ENCODE data around the gene ASB6.

DNA sequence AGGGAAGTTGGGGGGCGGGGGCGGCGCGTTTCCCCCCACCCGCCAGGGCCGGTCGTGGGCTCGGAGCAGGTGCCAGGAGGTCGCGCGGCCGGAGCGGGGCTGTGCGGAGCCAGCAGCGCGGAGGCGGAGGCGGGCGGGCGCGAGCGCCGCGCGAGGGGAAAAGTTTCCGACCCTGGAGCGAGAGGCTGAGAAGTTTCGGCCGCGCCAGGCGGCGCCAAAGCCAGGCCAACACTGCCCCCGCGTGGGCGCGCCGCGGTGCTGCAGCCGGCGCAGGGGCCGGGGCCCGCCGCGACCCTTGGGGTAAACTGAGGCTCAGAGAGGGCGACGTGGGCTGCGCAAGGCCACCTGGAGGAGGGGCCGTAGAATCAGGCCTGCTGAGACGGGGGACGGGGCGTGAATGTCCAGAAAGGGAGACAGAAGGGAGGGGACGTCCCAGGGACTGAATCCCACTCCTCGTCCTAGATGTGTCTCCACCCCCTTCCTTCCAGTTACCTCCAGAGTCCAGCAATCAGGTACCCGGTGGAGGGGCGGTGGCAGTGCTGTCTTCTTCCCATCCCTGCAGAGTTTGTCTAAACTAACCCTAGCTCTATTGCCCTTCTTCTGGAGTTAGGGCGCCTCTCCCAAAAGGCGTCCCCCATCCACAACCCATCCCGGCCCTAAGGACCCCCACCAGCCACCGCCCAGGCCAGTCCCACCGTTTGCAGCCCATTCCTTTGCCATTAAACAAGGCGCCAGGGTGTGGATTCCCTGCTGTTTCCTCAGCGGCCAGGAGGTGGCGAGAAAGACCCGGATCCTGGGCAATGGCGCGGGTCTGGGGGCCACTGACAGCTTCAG is 31.3 kb downstream of the ASB6 start:
- TF ChIP-seq CTCF (IDR thresholded peaks at IDR 0.05): peak; percentile 82
- no peak for TF ChIP-seq EZH2 (IDR thresholded peaks at IDR 0.05)
- no peak for TF ChIP-seq EZH2phosphoT487 (IDR thresholded peaks at IDR 0.05)

All from neural progenitor cell (in vitro differentiated cells).